ENCODE results near the gene FGD6.

FGD6 gene

DNA sequence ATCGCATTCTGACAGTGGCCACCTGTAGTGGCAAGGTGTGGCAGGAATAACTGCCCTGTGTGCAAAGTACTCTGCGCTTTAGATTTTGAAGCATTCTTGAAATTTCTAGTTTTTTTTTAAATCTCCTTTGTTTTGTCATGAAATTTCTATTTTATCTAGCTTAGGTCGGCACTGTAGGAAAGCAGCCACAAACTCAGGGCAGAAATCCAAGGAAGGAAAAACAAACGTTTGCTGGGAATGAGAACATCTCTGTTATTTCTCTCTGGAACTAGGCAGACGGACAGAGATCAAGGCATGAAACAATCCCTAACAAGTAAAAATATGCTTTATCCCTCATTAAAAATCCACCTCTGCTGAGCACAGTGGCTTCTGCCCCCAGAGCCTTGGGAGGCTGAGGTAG, 142.5 kb downstream of the FGD6 start:
- no peak for DNase-seq

DNA sequence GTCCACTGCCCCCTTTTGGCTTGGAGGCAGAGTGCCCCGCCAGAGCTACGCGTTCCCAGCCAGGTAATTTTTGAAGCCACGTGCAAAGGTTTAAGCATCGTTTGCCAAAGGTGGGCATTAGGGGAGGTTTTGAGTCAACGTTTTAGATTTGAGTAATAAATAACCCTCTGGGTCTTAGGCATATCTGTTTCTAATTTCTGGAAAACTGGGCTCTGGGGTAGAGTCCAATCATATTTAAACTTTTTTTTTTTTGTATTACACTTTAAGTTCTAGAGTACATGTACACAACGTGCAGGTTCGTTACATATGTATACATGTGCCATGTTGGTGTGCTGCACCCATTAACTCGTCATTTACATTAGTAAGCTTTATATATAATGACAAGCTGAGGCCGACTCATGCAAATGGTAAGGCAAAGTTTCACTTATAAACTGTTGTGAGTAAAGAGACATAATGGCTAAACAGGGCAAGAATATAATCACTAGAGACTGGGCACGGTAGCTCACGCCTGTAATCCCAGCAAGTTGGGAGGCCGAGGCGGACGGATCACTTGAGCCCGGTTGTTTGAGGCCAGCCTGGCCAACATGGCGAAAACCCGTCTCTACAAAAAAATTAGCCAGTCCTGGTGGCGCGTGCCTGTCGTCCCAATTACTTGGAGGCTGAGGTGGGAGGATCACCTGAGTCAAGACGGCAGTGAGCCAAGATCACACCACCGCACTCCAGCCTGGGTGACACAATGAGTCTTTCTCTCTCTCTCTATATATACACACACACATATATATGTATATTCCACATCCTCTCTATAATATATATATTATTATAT, 143.4 kb downstream of the FGD6 start:
- DNase-seq, result no peak

DNA sequence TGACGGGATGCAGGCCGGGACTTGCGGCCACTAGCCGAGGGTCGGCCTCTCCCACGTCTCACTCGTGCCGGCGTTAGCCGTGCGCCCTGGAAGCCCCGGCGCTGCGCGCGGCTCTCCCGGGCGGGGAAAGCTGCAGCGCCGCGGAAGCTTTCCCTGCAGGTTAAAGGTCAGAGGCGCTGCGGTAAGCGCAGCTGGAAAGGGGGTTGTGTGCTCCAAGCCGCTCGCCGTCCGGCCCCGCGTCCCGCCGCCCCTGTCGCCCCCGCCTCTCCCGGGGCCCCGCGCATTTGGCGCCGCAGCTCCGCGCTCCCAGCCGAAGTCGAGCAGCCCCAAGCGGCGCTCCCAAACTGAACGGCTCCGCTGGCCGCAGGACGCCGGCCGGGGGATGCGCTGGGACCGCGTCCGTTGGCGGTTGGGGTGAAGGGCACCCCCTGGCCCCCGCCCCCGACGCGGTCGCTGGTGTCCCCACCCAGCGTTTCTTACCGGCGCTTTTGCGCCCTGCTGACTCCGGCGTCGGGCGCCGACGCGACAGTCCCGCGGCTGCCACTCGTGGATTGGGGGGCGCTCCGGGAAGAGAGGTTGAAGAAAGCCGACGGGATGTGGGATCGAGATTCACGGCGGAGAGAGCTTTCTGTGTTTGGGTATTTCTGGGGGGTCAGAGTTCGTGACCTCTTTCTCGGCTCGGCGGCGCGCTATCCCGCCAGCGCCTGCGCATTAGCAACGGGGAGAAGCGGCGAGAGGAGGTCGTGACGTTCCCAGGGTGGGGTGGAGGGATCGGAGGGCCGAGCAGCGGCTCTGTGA, 144.2 kb downstream of the FGD6 start, which contains the start of gene NR2C1:
Gene NR2C1 (minus strand): TSS at position 719 of the 798 bp plus-strand sequence. CDS start 6,234 bp downstream, outside the sequence.
- peak; percentile 99 for DNase-seq

DNA sequence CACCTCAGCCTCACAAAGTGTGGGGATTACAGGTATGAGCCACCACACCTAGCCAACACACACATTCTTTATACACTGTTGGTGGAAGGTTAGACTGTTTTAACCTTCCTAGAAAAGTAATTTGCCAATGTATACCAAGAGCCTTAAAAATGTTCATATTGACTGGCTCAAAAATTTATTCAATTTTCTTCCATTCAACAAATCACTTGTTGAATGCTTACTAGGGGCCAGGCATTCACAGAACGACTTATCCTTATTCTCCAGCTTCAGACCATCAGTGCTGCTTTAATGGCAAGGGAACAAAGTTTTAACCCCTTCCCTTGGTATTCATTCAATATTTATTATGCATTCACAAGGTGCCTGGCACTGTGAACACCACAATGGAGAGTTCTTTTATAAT, 146.9 kb downstream of the FGD6 start:
- DNase-seq, result no peak

DNA sequence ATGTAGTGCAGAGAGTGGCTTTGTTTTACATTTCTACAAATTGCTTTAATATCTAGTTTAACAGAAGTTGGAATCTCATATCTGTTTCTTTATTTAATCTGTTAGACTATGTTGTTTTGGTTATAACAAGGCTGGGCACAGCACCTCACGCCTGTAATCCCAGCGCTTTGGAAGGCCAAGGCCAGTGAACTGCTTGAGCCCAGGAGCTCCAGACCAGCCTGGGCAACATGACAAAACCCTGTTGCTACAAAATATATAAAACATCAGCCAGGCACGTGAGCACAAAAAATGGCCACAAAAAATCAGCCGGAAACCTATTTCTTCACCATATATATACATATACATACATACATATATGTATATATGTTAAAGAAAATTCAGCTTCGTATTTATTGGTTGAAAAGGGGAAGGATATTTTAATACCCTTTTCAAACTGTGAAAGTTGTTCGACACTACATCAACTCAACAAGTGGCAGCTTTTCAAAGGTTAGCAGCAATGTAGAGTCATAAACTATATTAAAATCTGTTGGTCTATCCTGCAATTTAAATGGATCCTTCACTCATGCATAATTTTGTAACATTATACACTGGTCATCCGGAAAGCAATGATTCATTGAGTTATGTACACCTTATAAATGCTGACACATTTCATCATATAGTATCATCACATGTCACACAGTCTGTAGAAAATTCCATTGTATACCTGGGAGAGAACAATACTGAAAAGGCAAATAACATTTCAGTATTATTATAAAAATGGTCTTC, 151.0 kb downstream of the FGD6 start:
- no peak for DNase-seq

DNA sequence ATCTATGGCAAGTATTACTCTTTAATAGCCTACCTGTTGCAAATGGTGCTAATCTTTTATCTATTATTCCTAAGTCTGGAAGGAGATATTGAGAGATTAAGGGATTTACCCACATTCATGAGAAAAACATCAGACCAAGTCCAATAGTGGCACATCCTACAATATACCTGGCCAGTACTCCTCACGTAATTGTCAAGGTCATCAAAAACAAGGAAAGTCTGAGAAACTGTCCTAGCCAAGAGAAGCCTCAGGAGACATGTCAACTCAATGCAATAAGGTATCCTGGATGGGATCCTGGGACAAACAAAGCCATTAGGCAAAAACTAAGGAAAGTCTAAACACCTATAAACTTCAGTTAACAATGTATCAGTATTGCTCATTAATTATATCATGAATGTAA, 156.3 kb downstream of the FGD6 start:
- DNase-seq, result no peak

DNA sequence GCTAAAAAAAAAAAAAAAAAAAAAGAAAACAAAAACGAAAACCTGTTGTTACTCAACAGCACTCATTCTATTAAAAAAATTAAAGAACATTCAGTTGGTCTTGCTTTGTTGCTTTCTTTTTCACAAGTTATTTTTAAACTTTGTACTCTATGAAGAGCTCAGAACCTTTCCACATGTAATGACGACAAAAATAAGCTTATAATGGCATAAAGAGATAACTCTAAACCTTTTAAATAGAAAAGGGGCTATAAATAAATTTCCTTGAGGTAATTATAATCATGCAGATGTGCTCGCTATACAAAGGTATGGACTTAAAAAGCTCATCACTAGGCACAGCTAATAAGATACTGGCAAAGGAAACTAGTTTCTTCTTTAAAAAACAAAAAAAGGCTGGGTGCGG, 157.3 kb downstream of the FGD6 start:
- no peak for DNase-seq

DNA sequence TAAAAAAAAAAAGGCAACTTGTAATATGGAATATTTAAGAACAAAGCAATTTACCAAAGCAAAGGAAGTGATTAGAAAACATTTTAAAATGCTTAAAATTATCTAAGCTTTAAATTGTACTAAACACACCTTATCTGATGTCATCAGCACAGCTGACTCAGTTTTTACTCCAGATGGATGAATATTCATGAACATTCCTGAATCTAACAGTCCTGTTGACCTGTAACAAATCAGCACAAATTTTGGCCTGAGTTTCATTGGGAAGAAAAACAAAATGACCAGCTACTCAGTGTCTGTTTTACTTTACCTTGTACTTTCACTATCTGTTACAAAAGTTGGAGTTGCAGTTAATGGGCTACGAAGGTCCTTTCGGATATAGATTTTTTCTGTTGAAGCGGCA, 159.8 kb downstream of the FGD6 start:
- no peak for DNase-seq

DNA sequence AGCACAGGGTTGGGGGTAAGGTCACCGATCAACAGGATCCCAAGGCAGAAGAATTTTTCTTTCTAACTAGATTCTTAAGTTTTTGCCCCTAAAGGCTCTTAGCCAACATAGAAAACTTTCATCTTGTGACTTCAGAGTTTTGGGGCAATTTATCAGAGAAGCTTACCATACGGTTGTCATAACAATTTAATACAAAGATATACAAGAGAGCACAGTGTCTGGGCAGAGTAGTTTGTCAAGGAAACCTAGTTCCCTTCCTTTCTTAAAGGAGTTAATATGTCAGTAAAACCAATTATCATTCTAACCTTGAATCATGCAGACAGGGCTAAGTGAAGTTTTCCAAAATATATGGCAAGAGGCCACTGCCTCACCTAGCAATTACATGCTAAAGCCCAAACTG, 162.2 kb downstream of the FGD6 start:
- DNase-seq, result no peak

DNA sequence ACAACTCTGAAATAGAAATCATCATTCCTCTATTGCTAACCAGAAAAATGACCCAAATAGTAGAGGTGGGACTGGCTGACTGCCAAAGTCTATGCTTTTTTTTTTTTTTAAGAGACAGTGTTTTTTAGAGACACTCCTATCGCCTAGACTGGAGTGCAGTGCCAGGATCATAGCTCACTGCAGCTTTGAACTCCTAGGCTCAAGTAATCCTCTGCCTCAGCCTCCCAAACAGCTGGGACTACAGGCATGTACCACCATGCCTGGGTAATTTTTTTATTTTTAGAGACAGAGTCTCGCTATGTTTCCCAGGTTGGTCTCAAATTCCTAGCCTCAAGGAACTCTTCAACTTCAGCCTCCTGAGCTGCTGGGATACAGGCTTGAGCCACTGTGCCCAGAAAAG, 163.1 kb downstream of the FGD6 start:
- DNase-seq, result no peak

DNA sequence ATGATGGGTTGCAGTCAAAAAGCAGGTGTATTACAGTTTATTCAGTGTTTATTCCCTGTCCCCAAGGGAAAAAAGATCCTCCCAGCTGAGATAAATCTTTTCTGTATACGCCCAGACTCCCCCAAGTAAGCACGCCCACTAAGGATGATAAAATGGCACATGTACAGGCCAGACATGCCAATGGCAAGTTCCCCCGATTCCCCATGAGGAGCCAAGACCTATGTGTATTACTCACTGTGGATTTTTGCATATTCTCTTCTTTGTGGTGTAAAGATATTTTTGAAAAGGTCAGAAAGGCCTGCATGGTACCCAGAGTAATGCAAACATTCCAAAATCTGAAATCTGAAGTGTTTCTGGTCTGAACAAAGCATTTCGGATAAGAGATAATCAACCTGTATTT, 166.0 kb downstream of the FGD6 start:
- DNase-seq, result no peak

DNA sequence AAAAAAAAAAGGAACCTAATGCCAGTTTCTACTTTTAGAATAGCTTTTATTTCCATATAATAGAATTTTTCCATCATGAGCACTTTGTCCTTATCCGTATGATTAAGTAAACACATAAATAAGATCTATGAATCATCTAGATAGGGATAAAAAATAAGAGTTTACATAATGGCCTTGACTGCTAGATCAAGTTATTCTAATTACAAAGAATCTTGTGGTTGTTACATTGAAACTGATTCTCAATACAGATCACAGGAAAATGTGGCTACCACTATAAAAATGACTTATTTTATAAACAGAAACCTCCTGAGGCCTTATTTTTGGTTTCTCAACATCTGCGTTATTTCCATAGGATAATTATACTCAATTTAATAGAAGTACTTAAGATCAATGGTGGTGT, 179.4 kb downstream of the FGD6 start:
- no peak for DNase-seq

DNA sequence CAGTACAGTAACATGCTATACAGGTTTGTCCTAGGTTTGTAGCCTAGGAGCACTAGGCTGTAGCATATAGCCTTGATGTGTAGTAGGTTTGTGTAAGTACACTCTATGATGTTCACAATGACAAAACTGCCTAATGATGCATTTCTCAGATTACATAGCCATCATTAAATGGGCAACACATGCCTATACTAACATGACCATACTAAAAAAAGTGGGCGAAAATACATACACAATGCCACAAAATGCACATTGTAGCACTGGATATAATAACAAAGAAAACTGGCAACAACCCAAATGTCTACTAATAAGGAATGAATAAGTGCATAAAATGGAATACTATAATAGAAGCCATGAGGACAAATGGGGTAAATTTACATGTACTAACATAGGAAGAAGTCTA, 182.5 kb downstream of the FGD6 start:
- no peak for DNase-seq

Data from hematopoietic multipotent progenitor cell treated with erythropoietin and hydrocortisone succinate and interleukin-3 and kit ligand, for 4 days (in vitro differentiated cells).